Measurements from ENCODE around the gene MAP2K3. TPM values are rescaled to one million over a fixed set of nuclear protein-coding genes. Genes with fewer than 3 reads are reported as not detected.
"Not testable (repeated sequence)": the region's sequence is repeated elsewhere in the genome, so short reads cannot be mapped to it uniquely, and the experiment has no call there.

The MAP2K3 gene
- total RNA-seq, 1 donor from 2014 or later, result 294 TPM

DNA sequence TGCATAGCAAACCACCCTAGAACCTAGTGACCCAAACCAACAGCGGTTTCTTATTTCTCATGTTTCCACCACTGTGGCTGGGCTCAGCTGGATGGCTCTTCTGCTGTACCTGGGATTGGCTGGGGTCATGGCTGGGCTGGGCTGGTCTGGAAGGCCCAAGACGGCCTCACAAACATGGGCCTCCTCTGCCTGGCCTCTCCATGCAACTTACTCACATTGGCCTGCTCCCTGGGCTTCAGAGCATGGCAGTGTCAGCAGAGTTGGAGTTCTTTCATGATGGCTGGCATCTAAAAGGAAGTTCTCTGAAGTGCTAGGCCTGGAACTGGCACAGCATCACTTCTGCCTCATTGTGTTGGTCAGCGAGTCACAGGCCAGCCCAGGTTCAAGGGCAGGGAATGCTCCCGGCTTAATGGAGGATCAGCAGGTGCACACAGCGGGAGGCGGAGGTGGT is 24.4 kb downstream of the MAP2K3 start:
- H3K27me3 ChIP-seq; H3K4me3 ChIP-seq; H3K27ac ChIP-seq; intact Hi-C loops (cut with DNase I); H3K9me3 ChIP-seq: not testable (repeated sequence)
- H3K36me3 ChIP-seq, result peaks cover 30 to 65% of the 10 kb centered on the region in 2 donors
- peaks cover 9 to 16% of the 10 kb centered on the region in 2 donors for H3K4me1 ChIP-seq
- DNase-seq (ENCODE audit: low spot score in 2 of 2), result peak in 1 of 2 donors; percentile 56

DNA sequence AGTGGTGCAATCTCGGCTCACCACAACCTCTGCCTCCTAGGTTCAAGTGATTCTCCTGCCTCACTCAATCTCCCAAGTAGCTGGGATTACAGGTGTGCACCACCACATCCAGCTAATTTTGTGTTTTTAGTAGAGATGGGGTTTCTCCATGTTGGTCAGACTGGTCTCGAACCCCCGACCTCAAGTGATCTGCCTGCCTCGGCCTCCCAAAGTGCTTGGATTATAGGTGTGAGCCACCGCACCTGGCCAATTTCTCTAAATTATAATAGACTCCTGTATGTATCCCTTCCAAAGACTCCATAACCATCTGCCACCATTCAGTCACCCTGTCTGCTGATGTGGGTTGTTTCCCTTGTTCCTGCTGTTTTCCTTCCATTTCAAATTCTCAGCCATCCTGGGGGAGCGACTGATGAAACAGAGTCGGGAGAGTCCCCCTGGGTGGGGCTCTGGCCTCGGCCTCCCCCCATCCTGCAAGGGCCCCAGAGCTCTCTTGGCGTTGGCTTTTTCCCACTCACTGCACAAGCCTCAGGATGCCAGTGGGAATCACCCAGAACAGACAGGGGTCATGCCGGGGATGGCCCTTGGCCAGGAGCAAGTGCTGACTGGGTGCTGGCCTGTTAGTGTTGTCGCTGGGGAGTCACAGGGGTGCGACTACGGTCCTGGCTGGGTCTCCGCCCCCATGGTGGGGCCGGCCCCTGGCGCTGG is 25.7 kb downstream of the MAP2K3 start:
- intact Hi-C loops (cut with DNase I), result loop anchor here (2.0 to 10.0 kb wide), 4 partner anchors 23 to 202 kb away; partner anchors contain the start of gene NATD1
- Histone ChIP-seq H3K27ac (peak overlapping the region; percentile 80 to 85), H3K36me3 (peaks cover 31 to 66% of the 10 kb centered on the region in 2 donors), H3K4me1 (peaks cover 9 to 16% of the 10 kb centered on the region in 2 donors)
- H3K9me3 ChIP-seq, H3K4me3 ChIP-seq, H3K27me3 ChIP-seq: not testable (repeated sequence)
- DNase-seq (ENCODE audit: low spot score in 2 of 2), result peak in 1 of 2 donors; percentile 70

DNA sequence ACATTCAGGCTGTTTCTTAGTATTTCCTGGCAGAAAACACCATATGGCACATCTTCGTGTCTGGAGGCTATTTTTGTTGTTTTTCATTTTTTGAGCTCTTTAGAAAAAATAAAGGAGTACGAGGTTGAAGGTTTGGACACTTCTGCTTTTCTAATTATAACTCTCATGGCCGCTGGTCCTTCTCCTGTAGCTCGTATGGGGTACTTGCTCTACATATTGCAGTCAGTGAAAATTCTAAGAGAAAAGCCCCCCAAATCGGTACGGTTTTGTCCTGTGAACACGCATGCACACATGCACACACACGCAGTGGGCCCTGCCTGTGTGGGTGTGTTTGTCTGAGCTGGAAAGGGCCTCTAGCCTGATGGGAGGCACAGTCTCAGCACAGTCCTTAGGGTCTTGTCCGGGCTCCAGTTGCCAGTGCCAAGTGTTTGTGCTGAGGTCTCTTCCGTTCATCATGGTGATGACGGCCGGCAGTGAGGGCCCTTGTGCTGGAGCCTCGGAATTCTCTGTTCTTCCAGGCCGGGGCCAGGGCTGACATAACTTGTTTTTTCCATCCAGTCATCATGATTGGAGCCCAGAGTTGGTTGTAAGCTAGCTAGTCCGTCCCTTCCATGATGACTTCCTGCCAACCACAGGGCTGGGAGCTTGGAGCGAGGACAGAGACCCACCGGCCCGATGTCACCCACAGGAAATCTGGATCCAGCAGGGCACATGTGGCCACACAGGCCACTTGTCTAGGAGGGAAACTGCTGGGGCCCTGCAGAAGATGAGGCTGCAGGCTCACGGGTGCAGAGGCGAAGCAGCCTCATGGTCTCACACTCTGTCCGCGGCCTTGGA is 26.5 kb downstream of the MAP2K3 start:
- Histone ChIP-seq H3K4me1 (peaks cover 9 to 16% of the 10 kb centered on the region in 2 donors), H3K27ac (peak overlapping the region; percentile 80 to 85), H3K36me3 (peaks cover 31 to 67% of the 10 kb centered on the region in 2 donors)
- intact Hi-C loops (cut with DNase I), result loop anchor here (2.0 to 10.0 kb wide), 4 partner anchors 24 to 201 kb away; partner anchors contain the start of gene NATD1
- H3K4me3 ChIP-seq, H3K27me3 ChIP-seq, H3K9me3 ChIP-seq: not testable (repeated sequence)
- peak in 1 of 2 donors; percentile 92 for DNase-seq (ENCODE audit: low spot score in 2 of 2)

DNA sequence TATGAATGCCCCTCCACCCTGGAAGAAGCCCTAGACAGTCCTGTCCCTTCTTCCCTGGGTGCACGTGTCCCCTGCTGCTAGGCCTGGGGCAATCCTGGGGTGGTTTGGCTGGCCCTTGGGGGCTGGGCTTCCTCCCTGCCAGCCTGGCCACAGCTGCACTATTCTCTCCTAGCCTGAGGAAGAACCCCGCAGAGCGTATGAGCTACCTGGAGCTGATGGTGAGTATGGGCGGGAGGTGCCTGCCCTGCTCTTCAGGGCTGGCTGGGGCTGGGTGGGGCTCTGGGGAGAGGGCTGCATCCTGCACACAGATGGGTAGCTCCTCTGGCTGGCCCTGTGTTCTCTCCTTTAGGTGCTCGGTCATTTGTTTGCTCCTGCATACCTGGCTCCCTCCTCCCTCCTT is 28.8 kb downstream of the MAP2K3 start:
- H3K27ac ChIP-seq, result no peak overlapping the region
- DNase-seq (ENCODE audit: low spot score in 2 of 2), result peak in 1 of 2 donors; percentile 54
- H3K4me1 ChIP-seq, result peaks cover 9 to 18% of the 10 kb centered on the region in 2 donors
- TF ChIP-seq, protein P1, sequence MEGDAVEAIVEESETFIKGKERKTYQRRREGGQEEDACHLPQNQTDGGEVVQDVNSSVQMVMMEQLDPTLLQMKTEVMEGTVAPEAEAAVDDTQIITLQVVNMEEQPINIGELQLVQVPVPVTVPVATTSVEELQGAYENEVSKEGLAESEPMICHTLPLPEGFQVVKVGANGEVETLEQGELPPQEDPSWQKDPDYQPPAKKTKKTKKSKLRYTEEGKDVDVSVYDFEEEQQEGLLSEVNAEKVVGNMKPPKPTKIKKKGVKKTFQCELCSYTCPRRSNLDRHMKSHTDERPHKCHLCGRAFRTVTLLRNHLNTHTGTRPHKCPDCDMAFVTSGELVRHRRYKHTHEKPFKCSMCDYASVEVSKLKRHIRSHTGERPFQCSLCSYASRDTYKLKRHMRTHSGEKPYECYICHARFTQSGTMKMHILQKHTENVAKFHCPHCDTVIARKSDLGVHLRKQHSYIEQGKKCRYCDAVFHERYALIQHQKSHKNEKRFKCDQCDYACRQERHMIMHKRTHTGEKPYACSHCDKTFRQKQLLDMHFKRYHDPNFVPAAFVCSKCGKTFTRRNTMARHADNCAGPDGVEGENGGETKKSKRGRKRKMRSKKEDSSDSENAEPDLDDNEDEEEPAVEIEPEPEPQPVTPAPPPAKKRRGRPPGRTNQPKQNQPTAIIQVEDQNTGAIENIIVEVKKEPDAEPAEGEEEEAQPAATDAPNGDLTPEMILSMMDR (IDR thresholded peaks at IDR 0.05), result no peak
- peaks cover 0 to 3% of the 10 kb centered on the region in 2 donors for H3K9me3 ChIP-seq
- no peaks in the 10 kb centered on the region for H3K27me3 ChIP-seq
- intact Hi-C loops (cut with DNase I), result loop anchor here (5.0 to 10.0 kb wide), 3 partner anchors 36 to 199 kb away; partner anchors contain the start of gene NATD1
- no peak overlapping the region for H3K4me3 ChIP-seq
- H3K36me3 ChIP-seq, result peaks cover 30 to 48% of the 10 kb centered on the region in 2 donors

DNA sequence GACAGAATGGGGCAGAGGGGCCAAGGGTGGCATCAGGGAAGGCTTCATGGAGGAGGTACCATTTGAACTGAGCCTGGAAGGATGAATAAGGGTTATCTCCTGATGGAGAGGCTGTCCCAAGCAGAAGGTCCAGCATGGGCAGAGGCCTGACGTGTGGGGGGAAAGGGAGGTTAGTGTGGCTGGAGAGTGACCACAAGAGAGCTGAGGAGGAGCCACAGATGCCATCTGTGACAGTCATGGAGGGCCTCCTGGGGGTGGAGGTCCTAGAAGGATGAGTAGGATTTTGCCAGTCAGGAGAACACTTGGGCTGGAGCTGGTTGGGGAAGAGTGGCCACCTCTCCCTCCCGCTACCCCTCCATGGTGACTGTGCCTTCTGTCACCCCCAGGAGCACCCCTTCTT is 29.2 kb downstream of the MAP2K3 start:
- DNase-seq (ENCODE audit: low spot score in 2 of 2); H3K4me3 ChIP-seq; H3K27me3 ChIP-seq; H3K9me3 ChIP-seq: not testable (repeated sequence)
- Histone ChIP-seq H3K27ac (peak overlapping the region; percentile 11 to 39), H3K4me1 (peaks cover 9 to 18% of the 10 kb centered on the region in 2 donors), H3K36me3 (peaks cover 26 to 44% of the 10 kb centered on the region in 2 donors)
- intact Hi-C loops (cut with DNase I), result loop anchor here (5.0 to 10.0 kb wide), 3 partner anchors 36 to 199 kb away; partner anchors contain the start of gene NATD1

DNA sequence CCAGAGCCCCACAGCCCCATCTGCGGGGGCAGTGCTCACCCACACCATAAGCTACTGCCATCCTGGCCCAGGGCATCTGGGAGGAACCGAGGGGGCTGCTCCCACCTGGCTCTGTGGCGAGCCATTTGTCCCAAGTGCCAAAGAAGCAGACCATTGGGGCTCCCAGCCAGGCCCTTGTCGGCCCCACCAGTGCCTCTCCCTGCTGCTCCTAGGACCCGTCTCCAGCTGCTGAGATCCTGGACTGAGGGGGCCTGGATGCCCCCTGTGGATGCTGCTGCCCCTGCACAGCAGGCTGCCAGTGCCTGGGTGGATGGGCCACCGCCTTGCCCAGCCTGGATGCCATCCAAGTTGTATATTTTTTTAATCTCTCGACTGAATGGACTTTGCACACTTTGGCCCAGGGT is 29.8 kb downstream of the MAP2K3 start:
- H3K27me3 ChIP-seq, H3K4me3 ChIP-seq, H3K9me3 ChIP-seq: not testable (repeated sequence)
- intact Hi-C loops (cut with DNase I), result loop anchor here (5.0 to 10.0 kb wide), 3 partner anchors 37 to 198 kb away; partner anchors contain the start of gene NATD1
- H3K36me3 ChIP-seq, result peaks cover 21 to 39% of the 10 kb centered on the region in 2 donors
- H3K27ac ChIP-seq, result peak overlapping the region; percentile 11 to 39
- H3K4me1 ChIP-seq, result peaks cover 9 to 18% of the 10 kb centered on the region in 2 donors
- peak in 1 of 2 donors; percentile 59 for DNase-seq (ENCODE audit: low spot score in 2 of 2)

DNA sequence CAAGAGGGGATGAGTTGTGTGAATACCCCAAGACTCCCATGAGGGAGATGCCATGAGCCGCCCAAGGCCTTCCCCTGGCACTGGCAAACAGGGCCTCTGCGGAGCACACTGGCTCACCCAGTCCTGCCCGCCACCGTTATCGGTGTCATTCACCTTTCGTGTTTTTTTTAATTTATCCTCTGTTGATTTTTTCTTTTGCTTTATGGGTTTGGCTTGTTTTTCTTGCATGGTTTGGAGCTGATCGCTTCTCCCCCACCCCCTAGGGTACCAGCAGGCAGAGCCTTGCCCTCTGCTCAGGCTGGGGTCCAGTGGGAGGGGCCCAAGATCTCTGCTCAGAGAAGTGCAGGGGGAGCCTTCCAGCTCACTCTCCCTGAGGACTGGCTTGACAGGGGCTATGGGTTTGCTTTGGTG is 30.2 kb downstream of the MAP2K3 start:
- Histone ChIP-seq H3K36me3 (peaks cover 21 to 36% of the 10 kb centered on the region in 2 donors), H3K4me1 (peaks cover 8 to 18% of the 10 kb centered on the region in 2 donors), H3K27ac (peak overlapping the region; percentile 39 to 50)
- not testable (repeated sequence) for H3K27me3 ChIP-seq, H3K4me3 ChIP-seq, H3K9me3 ChIP-seq
- intact Hi-C loops (cut with DNase I), result loop anchor here (5.0 to 10.0 kb wide), 3 partner anchors 37 to 198 kb away; partner anchors contain the start of gene NATD1
- peak in 1 of 2 donors; percentile 58 for DNase-seq (ENCODE audit: low spot score in 2 of 2)

DNA sequence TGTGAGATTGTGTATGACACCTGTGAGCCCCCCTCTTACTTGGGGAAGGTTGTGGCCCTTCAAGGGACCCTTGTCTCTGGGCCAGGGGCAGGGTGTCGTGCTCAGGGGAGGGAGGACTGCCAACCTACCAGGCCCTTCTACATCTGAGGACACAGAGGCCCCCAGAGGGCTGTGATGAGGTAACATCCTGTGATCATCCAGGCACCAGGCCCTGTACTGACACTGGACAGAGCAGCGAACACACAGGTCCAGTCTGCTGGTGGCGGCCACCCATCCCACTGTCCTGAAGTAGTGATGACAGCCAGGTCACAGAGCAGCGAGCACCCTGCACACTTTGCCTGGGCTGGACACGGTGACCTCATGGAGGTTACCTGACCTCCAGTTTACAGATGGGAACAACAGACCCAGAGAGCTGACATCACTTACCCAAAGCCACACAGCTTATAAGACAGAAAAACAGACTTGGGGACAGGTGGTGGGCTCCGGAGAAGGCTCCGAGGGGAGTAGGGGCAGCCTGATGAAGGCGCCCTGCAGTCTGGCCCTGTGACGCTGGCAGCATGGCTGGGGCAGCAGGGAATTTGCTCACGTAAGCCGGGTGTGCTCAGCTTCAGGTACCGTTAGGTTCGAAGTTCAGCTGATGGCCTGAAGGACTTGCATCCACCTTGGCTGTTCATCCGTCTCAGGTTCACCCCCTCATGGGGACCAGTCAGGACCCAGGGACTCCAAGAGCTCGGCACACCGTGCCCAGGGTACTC is 30.9 kb downstream of the MAP2K3 start:
- DNase-seq (ENCODE audit: low spot score in 2 of 2), result peak in 1 of 2 donors; percentile 64
- Histone ChIP-seq H3K27ac (peak overlapping the region; percentile 39 to 50), H3K36me3 (peaks cover 21 to 31% of the 10 kb centered on the region in 2 donors), H3K4me1 (peaks cover 1 to 12% of the 10 kb centered on the region in 2 donors)
- not testable (repeated sequence) for H3K9me3 ChIP-seq, H3K4me3 ChIP-seq, H3K27me3 ChIP-seq
- intact Hi-C loops (cut with DNase I), result loop anchor here (10.0 kb wide), 1 partner anchor 61 kb away; the partner anchor contains the start of gene NATD1

DNA sequence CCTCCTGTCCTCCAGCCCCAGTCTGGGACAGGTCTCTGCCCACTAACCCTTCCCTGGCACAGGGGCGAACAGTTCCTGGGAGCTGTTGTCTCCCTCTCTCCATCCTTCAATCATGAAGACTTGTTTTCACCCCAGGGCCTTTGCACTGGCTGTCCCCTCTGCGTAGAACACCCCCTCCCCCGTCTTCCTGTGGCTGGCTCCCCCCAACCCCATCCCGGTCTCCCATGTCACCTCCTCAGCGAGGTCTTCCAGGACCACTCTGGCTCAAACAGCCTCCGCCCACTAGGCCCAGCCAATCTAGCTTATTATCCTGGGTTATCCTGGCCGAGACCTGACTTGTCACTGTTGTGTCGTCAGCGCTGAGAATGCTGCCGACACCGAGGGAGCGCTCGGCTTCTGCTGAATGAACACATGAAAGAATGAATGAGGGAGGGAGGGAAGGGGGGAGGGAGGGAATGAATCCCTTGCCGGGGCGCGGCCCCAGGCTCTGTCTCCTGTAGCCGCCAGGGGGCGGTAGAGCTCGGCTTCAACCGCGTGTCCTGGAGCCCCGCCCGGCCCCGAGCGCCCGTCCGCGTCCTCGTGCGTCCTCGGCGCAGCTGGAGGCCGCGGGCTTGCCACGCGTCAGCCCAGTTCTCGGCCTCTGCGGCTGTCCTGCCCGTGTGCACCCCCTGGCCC is 31.8 kb downstream of the MAP2K3 start:
- not testable (repeated sequence) for H3K4me1 ChIP-seq, H3K9me3 ChIP-seq, H3K27me3 ChIP-seq
- H3K36me3 ChIP-seq, result peaks cover 21 to 31% of the 10 kb centered on the region in 2 donors
- DNase-seq (ENCODE audit: low spot score in 2 of 2), result peak in 1 of 2 donors; percentile 64
- peak overlapping the region; percentile 40 to 65 for H3K27ac ChIP-seq
- intact Hi-C loops (cut with DNase I), result loop anchor here (10.0 kb wide), 1 partner anchor 62 kb away; the partner anchor contains the start of gene NATD1
- H3K4me3 ChIP-seq, result peak overlapping the region in 1 of 2 donors; percentile 30

DNA sequence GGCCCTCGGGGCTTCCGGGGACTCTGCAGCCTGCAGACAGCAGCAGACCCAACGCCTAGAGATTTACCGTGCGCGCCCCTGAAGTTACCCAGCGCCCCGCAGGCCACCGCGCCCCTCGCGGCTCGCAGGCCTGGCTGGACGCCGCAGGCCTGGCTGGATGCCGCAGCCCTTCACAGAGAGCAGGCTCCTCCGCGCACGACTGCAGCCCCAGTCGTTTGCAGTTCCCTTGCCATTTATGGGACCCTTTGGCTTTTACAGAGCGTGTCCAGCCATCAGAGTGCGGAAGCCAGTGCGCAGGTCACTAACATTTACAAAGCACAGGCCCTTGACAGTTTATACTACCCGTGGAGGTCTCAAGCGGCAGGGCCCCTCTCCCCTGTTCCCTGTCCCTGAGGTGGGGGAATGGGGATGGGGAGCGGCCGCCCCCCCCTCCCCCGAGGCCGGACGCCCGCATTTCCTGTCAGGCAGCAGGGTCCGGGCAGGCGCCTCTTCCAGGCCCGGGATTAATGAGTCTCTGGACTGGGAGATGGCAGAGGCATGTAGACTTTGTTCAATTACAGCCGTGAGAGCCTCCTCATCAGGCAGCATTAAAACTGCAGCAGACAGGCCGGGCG is 32.5 kb downstream of the MAP2K3 start:
- intact Hi-C loops (cut with DNase I), result loop anchor here (10.0 kb wide), 1 partner anchor 62 kb away; the partner anchor contains the start of gene NATD1
- peaks cover 20 to 30% of the 10 kb centered on the region in 2 donors for H3K36me3 ChIP-seq
- H3K4me3 ChIP-seq, result peak overlapping the region in 1 of 2 donors; percentile 30
- DNase-seq (ENCODE audit: low spot score in 2 of 2), result peak in 1 of 2 donors; percentile 63
- H3K4me1 ChIP-seq, H3K9me3 ChIP-seq, H3K27me3 ChIP-seq: not testable (repeated sequence)
- peak overlapping the region in 1 of 2 donors; percentile 65 for H3K27ac ChIP-seq

DNA sequence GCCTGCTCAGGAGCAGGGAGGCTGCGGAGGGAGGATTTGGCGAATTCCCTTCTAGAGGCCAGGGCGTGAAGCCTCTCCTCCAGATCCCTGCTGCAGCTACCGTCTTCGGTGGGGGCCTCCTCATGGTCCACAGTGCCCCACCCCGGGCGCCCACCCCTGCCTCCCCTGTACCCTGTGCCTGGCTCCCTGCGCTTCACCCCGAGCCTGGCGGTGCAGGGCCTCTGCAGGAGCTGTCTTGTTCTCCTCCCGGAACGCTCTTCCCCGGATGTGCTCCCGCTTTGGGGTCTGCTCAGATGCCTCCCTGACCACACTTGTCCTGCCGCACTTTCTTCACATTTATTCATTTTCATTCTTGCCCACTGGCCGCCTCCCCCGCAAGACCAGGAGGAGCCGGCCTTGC is 33.3 kb downstream of the MAP2K3 start:
- H3K36me3 ChIP-seq, result peaks cover 18 to 24% of the 10 kb centered on the region in 2 donors
- not testable (repeated sequence) for H3K4me1 ChIP-seq, H3K4me3 ChIP-seq, H3K27ac ChIP-seq, H3K27me3 ChIP-seq, H3K9me3 ChIP-seq
- intact Hi-C loops (cut with DNase I), result loop anchor here (10.0 kb wide), 1 partner anchor 63 kb away; the partner anchor contains the start of gene NATD1
- peak in 1 of 2 donors; percentile 63 for DNase-seq (ENCODE audit: low spot score in 2 of 2)

Data from ascending aorta (tissue), 2 donors.